H1 (cell line): ENCODE data around the gene MRPL19. TPM values are rescaled to one million over a fixed set of nuclear protein-coding genes. Genes with fewer than 3 reads are reported as not detected.

Experiments
- CTCF ChIA-PET: fragments of 300-600 bp; sonication (Branson Sonifier 250); formaldehyde crosslinking; loops from one replicate; lab custom pipeline; 2021; ENCODE audit not compliant: partially characterized antibody; lab: Charles Lee
- POLR2A ChIA-PET: fragments of 300-600 bp; sonication (Branson Sonifier 250); formaldehyde crosslinking; loops from one replicate; lab custom pipeline; 2021; ENCODE audit warnings: inconsistent platforms; ENCODE audit not compliant: partially characterized antibody; lab: Charles Lee
- DNase-seq, 2 experiments: peaks; one replicate each; pipeline versions ENCODE4 v3.0.0 to v3.0.0-alpha.2; 2010 to 2022; ENCODE audit warnings: low spot score in 2 of 2, low read depth in 1 of 2, mixed read lengths in 1 of 2
- FAIRE-seq: peaks from 2 replicates; lab custom pipeline; 2011; peaks lifted over from hg19 to GRCh38; lab: Jason Lieb, UNC
- H2AFZ ChIP-seq: 2 replicates; pipeline ENCODE4 v1.8.1; 2012; ENCODE audit warnings: low read length, inconsistent platforms
- H2AK5ac ChIP-seq: 2 replicates; pipeline ENCODE4 v1.6.1; 2013; ENCODE audit warnings: low read depth, low read length
- H2BK120ac ChIP-seq: replicated peaks from 2 replicates; pipeline ENCODE3; 2013; ENCODE audit warnings: low read depth, low read length, inconsistent platforms
- H2BK12ac ChIP-seq: 2 replicates; pipeline ENCODE4 v1.6.1; 2013; ENCODE audit warnings: low read depth, low read length
- H2BK15ac ChIP-seq: 2 replicates; pipeline ENCODE4 v1.6.1; 2013; ENCODE audit warnings: low read length
- H2BK20ac ChIP-seq: 2 replicates; pipeline ENCODE4 v1.6.1; 2013; ENCODE audit warnings: low read length
- H2BK5ac ChIP-seq: 2 replicates; pipeline ENCODE4 v1.6.1; 2013; ENCODE audit warnings: low read depth, low read length
- H3K14ac ChIP-seq: 2 replicates; pipeline ENCODE4 v1.6.1; 2013; ENCODE audit warnings: inconsistent platforms; ENCODE audit not compliant: insufficient read length
- H3K18ac ChIP-seq: 2 replicates; pipeline ENCODE4 v1.6.1; 2013; ENCODE audit warnings: low read length; ENCODE audit errors: extremely low read depth
- H3K23ac ChIP-seq: 2 replicates; pipeline ENCODE4 v1.6.1; 2013; ENCODE audit warnings: inconsistent platforms; ENCODE audit not compliant: insufficient read length
- H3K23me2 ChIP-seq: 2 replicates; pipeline ENCODE4 v1.6.1; 2013; ENCODE audit warnings: low read depth, low read length
- H3K27ac ChIP-seq: 2 replicates; pipeline ENCODE4 v1.6.1; 2011; ENCODE audit warnings: low read depth, low read length, inconsistent platforms
- H3K27me3 ChIP-seq, 4 experiments: replicated peaks in 1 of 4; 1 replicate in 1 of 4; 2 replicates in 3 of 4; pipeline versions ENCODE4 v1.6.1 to v1.8.1; 2011 to 2013; ENCODE audit warnings: low read length in 3 of 4, mild to moderate bottlenecking in 3 of 4, inconsistent platforms in 2 of 4, mixed read lengths in 2 of 4, moderate library complexity in 1 of 4; ENCODE audit not compliant: control insufficient read depth in 3 of 4, insufficient read depth in 3 of 4; ENCODE audit errors: extremely low read depth in 1 of 4
- H3K36me3 ChIP-seq, 4 experiments: 2 replicates each; pipeline versions ENCODE4 v1.6.1 to v1.8.1; 2011 to 2013; ENCODE audit warnings: mild to moderate bottlenecking in 4 of 4, low read length in 3 of 4, moderate library complexity in 2 of 4, control low read depth in 1 of 4, inconsistent platforms in 1 of 4; ENCODE audit not compliant: insufficient read depth in 4 of 4, control insufficient read depth in 2 of 4
- H3K4ac ChIP-seq: replicated peaks from 2 replicates; pipeline ENCODE3; 2013; ENCODE audit warnings: low read length, low read depth, mixed read lengths, inconsistent platforms; ENCODE audit not compliant: insufficient read length
- H3K4me1 ChIP-seq, 4 experiments: replicated peaks in 1 of 4; 1 replicate in 1 of 4; 2 replicates in 3 of 4; pipeline versions ENCODE4 v1.6.1 to v1.8.1; 2011 to 2013; ENCODE audit warnings: low read length in 3 of 4, inconsistent platforms in 2 of 4, mixed read lengths in 1 of 4; ENCODE audit not compliant: insufficient read depth in 4 of 4, control insufficient read depth in 3 of 4
- H3K4me2 ChIP-seq, 2 experiments: 2 replicates each; pipeline versions ENCODE4 v1.6.1 to v1.8.1; 2011 to 2013; ENCODE audit warnings: low read depth in 2 of 2, low read length in 2 of 2, control low read depth in 1 of 2, inconsistent platforms in 1 of 2, mild to moderate bottlenecking in 1 of 2; ENCODE audit not compliant: insufficient read depth in 1 of 2
- H3K4me3 ChIP-seq, 4 experiments: fragments of 200-600, 300-600 bp in 1 of 4; sonication (generic), shearing (Covaris generic), sonication (Bioruptor Twin) in 1 of 4; 2 replicates each; pipeline versions ENCODE4 v1.5.1 to v1.8.1; 2011 to 2016; ENCODE audit warnings: low read length in 4 of 4, low read depth in 3 of 4, control low read depth in 2 of 4, inconsistent platforms in 2 of 4, mild to moderate bottlenecking in 2 of 4, mixed read lengths in 1 of 4, moderate library complexity in 1 of 4; ENCODE audit not compliant: insufficient read depth in 2 of 4; ENCODE audit errors: extremely low read depth in 1 of 4
- H3K56ac ChIP-seq: replicated peaks from 2 replicates; pipeline ENCODE3; 2013; ENCODE audit warnings: low read depth, mild to moderate bottlenecking, mixed read lengths, low read length, inconsistent platforms; ENCODE audit not compliant: insufficient read length
- H3K79me1 ChIP-seq: 2 replicates; pipeline ENCODE4 v1.6.1; 2013; ENCODE audit warnings: low read depth, low read length, control low read depth
- H3K79me2 ChIP-seq, 2 experiments: 2 replicates each; pipeline versions ENCODE4 v1.6.1 to v1.8.1; 2012 to 2013; ENCODE audit warnings: low read length in 2 of 2, mild to moderate bottlenecking in 2 of 2, inconsistent platforms in 1 of 2; ENCODE audit not compliant: insufficient read depth in 2 of 2, control insufficient read depth in 1 of 2
- H3K9ac ChIP-seq, 4 experiments: replicated peaks in 1 of 4; 1 replicate in 1 of 4; 2 replicates in 3 of 4; pipeline versions ENCODE4 v1.6.1 to v1.8.1; 2011 to 2013; ENCODE audit warnings: low read depth in 3 of 4, low read length in 3 of 4, control low read depth in 2 of 4, mild to moderate bottlenecking in 2 of 4, moderate library complexity in 2 of 4, inconsistent platforms in 1 of 4; ENCODE audit errors: extremely low read depth in 1 of 4
- H3K9me3 ChIP-seq, 2 experiments: 2 replicates each; pipeline versions ENCODE4 v1.6.1 to v1.8.1; 2012 to 2013; ENCODE audit warnings: mild to moderate bottlenecking in 2 of 2, moderate library complexity in 2 of 2, control low read depth in 1 of 2, inconsistent platforms in 1 of 2, low read depth in 1 of 2, low read length in 1 of 2, mixed read lengths in 1 of 2; ENCODE audit not compliant: insufficient read depth in 2 of 2
- H4K20me1 ChIP-seq, 2 experiments: replicated peaks in 1 of 2; 2 replicates each; pipeline versions ENCODE3 to v1.8.1; 2011 to 2013; ENCODE audit warnings: inconsistent platforms in 2 of 2, low read length in 2 of 2, mild to moderate bottlenecking in 1 of 2; ENCODE audit not compliant: insufficient read depth in 2 of 2, control insufficient read depth in 1 of 2
- H4K5ac ChIP-seq: 2 replicates; pipeline ENCODE4 v1.6.1; 2013; ENCODE audit warnings: low read length, low read depth, mixed read lengths, inconsistent platforms; ENCODE audit not compliant: insufficient read length
- H4K8ac ChIP-seq: 2 replicates; pipeline ENCODE4 v1.8.0; 2013; ENCODE audit warnings: mild to moderate bottlenecking, moderate library complexity, low read length, inconsistent platforms; ENCODE audit not compliant: insufficient read depth; ENCODE audit errors: extremely low read depth
- H4K91ac ChIP-seq: replicated peaks from 2 replicates; pipeline ENCODE3; 2013; ENCODE audit warnings: low read length, mixed read lengths, inconsistent platforms; ENCODE audit not compliant: insufficient read length
- CTBP2 ChIP-seq: IDR thresholded peaks from 2 replicates; pipeline ENCODE4 v1.7.0; 2011; ENCODE audit warnings: borderline replicate concordance, mild to moderate bottlenecking, moderate library complexity, mixed read lengths, low read length; ENCODE audit not compliant: insufficient read depth, insufficient read length
- HDAC2 ChIP-seq, 2 experiments: fragments of 300-600 bp in 1 of 2; sonication (generic) in 1 of 2; IDR thresholded peaks; 2 replicates each; pipeline ENCODE4 v1.6.1; 2011 to 2012; ENCODE audit warnings: low read depth in 2 of 2, low read length in 2 of 2, mild to moderate bottlenecking in 2 of 2, moderate library complexity in 2 of 2, borderline replicate concordance in 1 of 2, inconsistent platforms in 1 of 2
- KDM4A ChIP-seq: IDR thresholded peaks from one replicate; pipeline ENCODE4 v1.7.1; 2012; ENCODE audit warnings: low read depth, mild to moderate bottlenecking, moderate library complexity, low read length, inconsistent platforms; ENCODE audit not compliant: severe bottlenecking
- MAX ChIP-seq: IDR thresholded peaks from 2 replicates; pipeline ENCODE4 v1.6.1; 2012; ENCODE audit warnings: inconsistent platforms
- POLR2AphosphoS5 ChIP-seq: IDR thresholded peaks from 2 replicates; pipeline ENCODE4 v1.6.1; 2011; ENCODE audit warnings: low read depth, low read length
- RAD21 ChIP-seq, 2 experiments: IDR thresholded peaks in 1 of 2; conservative IDR thresholded peaks in 1 of 2; 2 replicates each; pipeline ENCODE4 v1.6.1; 2011; ENCODE audit warnings: low read depth in 2 of 2, low read length in 2 of 2, improper control_type of control experiment in 1 of 2, inconsistent platforms in 1 of 2, mild to moderate bottlenecking in 1 of 2, moderate library complexity in 1 of 2
- RFX5 ChIP-seq: IDR thresholded peaks from 2 replicates; pipeline ENCODE4 v1.6.1; 2011; ENCODE audit warnings: low read depth, low read length, improper control_type of control experiment, borderline replicate concordance
- RXRA ChIP-seq: IDR thresholded peaks from 2 replicates; pipeline ENCODE4 v1.6.1; 2011; ENCODE audit warnings: low read depth, mild to moderate bottlenecking, low read length, moderate library complexity; ENCODE audit not compliant: insufficient read depth
- SUZ12 ChIP-seq: fragments of 200-600 bp; sonication (generic); IDR thresholded peaks from 2 replicates; pipeline ENCODE4 v1.6.1; 2012; ENCODE audit warnings: mild to moderate bottlenecking, inconsistent platforms, low read length, moderate library complexity, mixed read lengths
- TEAD4 ChIP-seq: IDR thresholded peaks from 2 replicates; pipeline ENCODE4 v1.6.1; 2012; ENCODE audit warnings: low read depth, low read length, inconsistent platforms, mixed read lengths
- USF2 ChIP-seq: IDR thresholded peaks from 2 replicates; pipeline ENCODE4 v1.6.1; 2011; ENCODE audit warnings: low read length, improper control_type of control experiment
- WGBS, 2 experiments: shearing (Covaris generic) in 1 of 2; methylation state at CpG; one replicate each; pipeline versions ENCODE4 v1.1.6 to v1.1.7; 2013 to 2015; ENCODE audit warnings: low lambda C conversion rate in 2 of 2, mixed read lengths in 2 of 2, inconsistent platforms in 1 of 2, low coverage in 1 of 2, missing lambda C conversion rate in 1 of 2; ENCODE audit not compliant: insufficient replicate concordance in 2 of 2, insufficient coverage in 1 of 2, insufficient read length in 1 of 2; ENCODE audit errors: extremely low coverage in 1 of 2, missing lambda C conversion rate in 1 of 2; 5-methylcytosine and 5-hydroxymethylcytosine counted together
- polyA plus RNA-seq, 7 experiments: library from polyadenylated mRNA; depleted of rRNA in 3 of 7; stranded (reverse) in 5 of 7; unstranded in 2 of 7; fragments of >200 nt in 5 of 7; fragments of 200-250 nt in 2 of 7; gene quantifications; 1 replicate in 5 of 7; 2 replicates in 1 of 7; 4 replicates in 1 of 7; pipeline versions ENCODE4 v1.2.1 to v1.2.3, GENCODE V29; 2011 to 2013; ENCODE audit warnings: missing spikeins in 2 of 7, mixed read lengths in 2 of 7
- total RNA-seq: library from RNA; stranded (reverse); fragmentation: NEBNext Ultra II Directional; extraction: Animal tissue kit (Norgen Biotek cat#: 25700); gene quantifications from 2 replicates; pipeline ENCODE4 v1.2.1, GENCODE V29; 2021

The MRPL19 gene
- total and polyA plus RNA-seq, 2 of the 8 experiments (the other 6 are each of a cell fraction or from before 2014, with no cell fraction given), result 18.1 to 75.2 TPM

- Histone ChIP-seq H3K4me3 (no peak overlapping the region), H2BK20ac (no peak overlapping the region), H3K4ac (no peak overlapping the region), H4K91ac (no peak overlapping the region), H3K9ac (no peak overlapping the region), H4K8ac (no peak overlapping the region), H3K14ac (no peak overlapping the region), H2BK120ac (no peak overlapping the region), H2BK5ac (no peak overlapping the region), H3K56ac (no peak overlapping the region), H3K36me3 (peaks cover 0 to 68% (median 19%) of the 10 kb centered on the region in 4 experiments; a peak in 5 of 8 replicates), H4K20me1 (no peaks in the 10 kb centered on the region), H3K79me2 (no peaks in the 10 kb centered on the region), H4K5ac (no peak overlapping the region), H2AFZ (no peak overlapping the region), H3K27ac (no peak overlapping the region), H3K18ac (no peak overlapping the region), H2BK12ac (no peak overlapping the region), H3K4me1 (no peaks in the 10 kb centered on the region), H3K23ac (no peak overlapping the region), H2BK15ac (no peak overlapping the region), H3K79me1 (no peaks in the 10 kb centered on the region), H2AK5ac (no peak overlapping the region), H3K4me2 (no peak overlapping the region), H3K27me3 (no peaks in the 10 kb centered on the region), H3K23me2 (no peaks in the 10 kb centered on the region), H3K9me3 (no peaks in the 10 kb centered on the region)
- WGBS, 2 experiments, result no CpG with 5 or more reads among the region's 2 CpGs
- ChIA-PET CTCF (no interaction called here), POLR2A (no interaction called here)
- TF ChIP-seq POLR2AphosphoS5 (no peak), HDAC2 (IDR thresholded peaks at IDR 0.05; ENCODE audit: borderline replicate concordance in 1 of 2, low read depth in 2 of 2, low read length in 2 of 2) (no peak), SUZ12 (no peak), CTBP2 (no peak), RAD21 (IDR thresholded peaks at IDR 0.05 in 1 of 2, conservative IDR thresholded peaks at IDR 0.05 in 1 of 2; ENCODE audit: low read depth in 2 of 2, low read length in 2 of 2) (no peak), MAX (no peak), TEAD4 (no peak), KDM4A (no peak), USF2 (no peak), RFX5 (no peak), RXRA (no peak)
- FAIRE-seq (no peak), DNase-seq (no peak)
Observed at GRCh38 chr2:75698918-75699317, 52.3 kb downstream of the MRPL19 start.
